Stimulated activated naive B cell treated with anti-CD40 and anti-IgM and Interleukin-4, amounts not matched to agents 10 μg/mL and 1 μg/mL and 100 μg/mL, for 72 hours (primary cell): ENCODE results near the gene CDCA5.

Experiments used
- ATAC-seq, 2 donors: fragments of 150-1000 bp; cut with Tn5 transposase; replicated peaks; 2 replicates each; pipeline ENCODE4 v1.10.0; 2021; ENCODE audit warnings: moderate library complexity in 1 of 2
- DNase-seq: peaks from one replicate; pipeline ENCODE4 v3.0.0; 2021
- H3K27ac Mint-ChIP-seq: one replicate; pipeline ENCODE4 v1.8.0; 2022; ENCODE audit warnings: mild to moderate bottlenecking, mixed read lengths
- H3K27me3 Mint-ChIP-seq, 2 donors: one replicate each; pipeline ENCODE4 v1.8.0; 2022; ENCODE audit warnings: mixed read lengths in 2 of 2
- H3K36me3 Mint-ChIP-seq, 2 donors: one replicate each; pipeline ENCODE4 v1.8.0; 2022; ENCODE audit warnings: mixed read lengths in 2 of 2, mild to moderate bottlenecking in 1 of 2
- H3K4me1 Mint-ChIP-seq, 2 donors: one replicate each; pipeline ENCODE4 v1.8.0; 2022; ENCODE audit warnings: mixed read lengths in 2 of 2, mild to moderate bottlenecking in 1 of 2
- H3K4me3 Mint-ChIP-seq, 2 donors: one replicate each; pipeline ENCODE4 v1.8.0; 2022; ENCODE audit warnings: mild to moderate bottlenecking in 2 of 2, mixed read lengths in 2 of 2, moderate library complexity in 1 of 2
- H3K9me3 Mint-ChIP-seq, 2 donors: one replicate each; pipeline ENCODE4 v1.8.0; 2022; ENCODE audit warnings: mixed read lengths in 2 of 2, mild to moderate bottlenecking in 1 of 2

CDCA5 gene

DNA sequence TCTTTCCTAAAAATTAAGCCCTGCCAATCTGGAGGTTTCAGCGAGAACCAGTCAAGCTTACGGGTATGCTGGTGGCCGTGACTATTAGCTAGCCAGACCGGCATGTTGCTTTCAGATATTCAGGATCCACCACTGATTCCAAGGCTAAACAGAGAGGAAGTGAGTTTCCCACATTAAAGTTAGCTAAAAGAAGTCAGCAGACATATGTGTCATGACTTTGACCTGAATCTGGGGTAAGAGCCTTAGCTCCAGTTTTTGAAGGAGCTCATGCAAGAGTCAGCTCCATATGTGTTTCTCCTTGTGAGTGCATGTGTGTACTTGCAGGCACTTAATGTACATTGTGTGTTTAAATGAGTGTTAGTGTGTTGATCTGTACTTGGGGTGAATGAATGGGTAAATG is 1.6 kb upstream of the CDCA5 start:
- no peaks in the 10 kb centered on the region for H3K27me3 Mint-ChIP-seq
- H3K9me3 Mint-ChIP-seq, result no peaks in the 10 kb centered on the region
- DNase-seq, result no peak
- H3K36me3 Mint-ChIP-seq, result peaks cover 37 to 53% of the 10 kb centered on the region in 2 donors
- peak overlapping the region; percentile 99 to 100 for H3K4me3 Mint-ChIP-seq
- no peak for ATAC-seq
- peaks cover 29 to 45% of the 10 kb centered on the region in 2 donors for H3K4me1 Mint-ChIP-seq
- H3K27ac Mint-ChIP-seq, result peak overlapping the region; percentile 42

DNA sequence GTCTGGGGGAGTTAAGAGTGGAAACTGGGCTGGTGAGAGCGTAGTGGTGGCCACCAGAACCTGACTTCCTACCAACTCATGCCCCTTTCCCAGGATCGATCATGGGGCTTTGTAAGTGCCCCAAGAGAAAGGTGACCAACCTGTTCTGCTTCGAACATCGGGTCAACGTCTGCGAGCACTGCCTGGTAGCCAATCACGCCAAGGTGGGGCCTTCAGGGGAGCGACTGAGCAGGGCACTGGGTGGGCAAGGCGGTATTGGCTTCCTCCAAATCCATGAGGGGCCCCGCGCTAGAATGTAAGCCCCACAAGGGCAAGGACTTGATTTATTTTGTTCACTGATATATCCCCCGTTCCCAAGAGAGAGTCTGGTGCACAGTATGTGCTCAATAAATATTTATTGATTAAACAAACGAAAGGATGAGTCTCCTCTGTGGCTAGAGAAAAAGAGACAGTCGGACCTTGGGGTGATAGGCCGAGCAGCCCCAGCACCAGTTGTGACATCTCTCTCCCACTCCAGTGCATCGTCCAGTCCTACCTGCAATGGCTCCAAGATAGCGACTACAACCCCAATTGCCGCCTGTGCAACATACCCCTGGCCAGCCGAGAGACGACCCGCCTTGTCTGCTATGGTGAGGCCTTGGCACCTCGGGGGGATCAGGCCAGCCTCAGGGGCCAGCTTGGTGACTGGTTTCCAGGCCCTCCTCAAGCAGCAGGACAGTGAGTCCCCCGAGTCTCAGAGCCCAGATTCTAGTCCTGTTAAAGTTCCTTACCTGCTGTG is 947 bp upstream of the CDCA5 start:
- H3K27ac Mint-ChIP-seq, result peak overlapping the region; percentile 98
- H3K36me3 Mint-ChIP-seq, result peaks cover 37 to 52% of the 10 kb centered on the region in 2 donors
- peak overlapping the region; percentile 99 to 100 for H3K4me3 Mint-ChIP-seq
- ATAC-seq, result peak in 1 of 2 donors; percentile 15
- no peak for DNase-seq
- no peaks in the 10 kb centered on the region for H3K27me3 Mint-ChIP-seq
- H3K9me3 Mint-ChIP-seq, result no peaks in the 10 kb centered on the region
- H3K4me1 Mint-ChIP-seq, result peaks cover 29 to 46% of the 10 kb centered on the region in 2 donors

DNA sequence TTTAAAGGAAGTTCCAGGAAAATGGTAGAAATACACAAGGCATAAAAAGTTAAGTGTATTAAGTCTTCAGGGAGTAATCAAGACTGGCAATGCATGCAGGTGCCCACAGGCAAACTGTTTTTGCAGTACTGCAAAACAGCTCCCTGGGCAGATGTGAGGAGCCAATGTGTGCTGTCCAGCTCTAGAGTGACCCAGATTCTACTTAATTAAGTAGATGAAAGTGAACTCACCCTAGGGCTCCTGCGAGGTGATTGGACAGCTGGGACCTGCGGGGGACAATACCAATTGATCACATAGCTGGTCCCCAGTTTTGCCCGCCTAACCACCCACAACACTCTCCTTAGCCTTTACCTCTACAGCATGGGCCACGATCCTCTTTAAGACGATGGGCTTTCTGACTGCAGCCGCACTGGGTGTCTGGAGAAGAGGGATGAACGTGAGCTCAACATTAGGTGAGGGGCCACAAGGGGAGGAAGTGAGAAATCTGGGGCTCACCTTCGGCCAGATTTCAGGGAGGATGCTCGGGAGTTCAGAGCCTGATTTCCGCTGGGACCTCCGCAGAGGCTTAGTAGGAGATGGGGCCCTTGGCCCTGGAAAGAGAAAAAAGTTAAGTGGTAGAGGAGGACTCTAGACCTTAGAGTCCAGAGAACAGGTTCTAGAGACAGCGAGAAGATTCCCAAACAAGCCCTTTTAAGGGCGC is 556 bp downstream of the CDCA5 start:
- H3K4me1 Mint-ChIP-seq, result peaks cover 37 to 56% of the 10 kb centered on the region in 2 donors
- no peak for DNase-seq
- H3K9me3 Mint-ChIP-seq, result no peaks in the 10 kb centered on the region
- peaks cover 24 to 37% of the 10 kb centered on the region in 2 donors for H3K36me3 Mint-ChIP-seq
- no peaks in the 10 kb centered on the region for H3K27me3 Mint-ChIP-seq
- peak overlapping the region; percentile 98 for H3K27ac Mint-ChIP-seq
- H3K4me3 Mint-ChIP-seq, result peak overlapping the region; percentile 99 to 100
- ATAC-seq, result peak in 1 of 2 donors; percentile 1

DNA sequence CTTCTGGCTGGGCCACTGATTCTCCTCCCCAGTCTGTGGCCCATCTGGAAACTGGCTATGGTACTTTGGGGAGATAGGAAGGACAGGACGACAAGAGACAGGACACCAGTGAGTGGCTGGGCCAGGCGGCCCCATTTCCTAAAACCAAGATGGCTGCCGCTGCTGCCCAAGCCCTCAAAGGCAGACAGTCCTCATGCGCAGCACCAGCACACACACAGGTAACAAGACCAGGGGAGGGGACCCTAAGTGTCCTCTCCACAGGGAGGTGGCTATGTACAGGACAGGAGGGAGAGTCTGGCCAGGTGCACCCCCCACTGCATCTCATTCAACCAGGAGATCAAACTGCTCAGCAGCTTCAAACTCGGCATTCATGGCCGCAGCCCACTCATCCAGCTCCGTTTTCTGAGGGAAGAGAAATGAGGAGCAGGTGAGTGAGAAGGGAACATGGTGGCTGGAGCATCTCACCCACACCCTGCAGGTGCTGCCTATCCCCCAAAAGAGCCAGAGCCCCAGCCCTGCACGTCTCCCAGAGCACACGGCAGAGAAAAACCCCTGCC is 5.0 kb downstream of the CDCA5 start:
- DNase-seq, result no peak
- no peaks in the 10 kb centered on the region for H3K9me3 Mint-ChIP-seq
- no peak for ATAC-seq
- H3K4me1 Mint-ChIP-seq, result peaks cover 21 to 42% of the 10 kb centered on the region in 2 donors
- no peak overlapping the region for H3K27ac Mint-ChIP-seq
- H3K36me3 Mint-ChIP-seq, result peaks cover 9 to 19% of the 10 kb centered on the region in 2 donors
- no peaks in the 10 kb centered on the region for H3K27me3 Mint-ChIP-seq
- peak overlapping the region in 1 of 2 donors; percentile 17 for H3K4me3 Mint-ChIP-seq

DNA sequence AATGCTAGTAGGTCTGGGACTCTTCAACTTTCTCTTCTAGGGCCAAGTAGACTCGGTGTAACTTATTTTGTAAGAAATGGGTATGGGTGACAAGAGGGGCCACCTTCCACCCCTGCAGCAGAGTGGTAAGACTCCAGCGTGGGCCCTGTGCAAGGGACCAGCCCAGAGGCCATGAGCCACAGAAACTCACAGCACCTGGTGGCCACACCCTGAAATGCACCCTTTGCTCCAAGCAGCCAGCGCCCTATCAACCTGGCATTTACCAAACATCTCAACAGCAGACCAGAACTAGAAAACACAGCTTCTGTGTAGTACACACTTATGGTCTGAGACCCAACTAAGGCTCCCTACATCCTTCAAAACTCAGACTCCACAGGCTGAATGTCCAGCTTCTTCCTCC is 5.7 kb downstream of the CDCA5 start:
- Mint-ChIP-seq H3K4me1 (peaks cover 16 to 34% of the 10 kb centered on the region in 2 donors), H3K9me3 (no peaks in the 10 kb centered on the region), H3K36me3 (peaks cover 9 to 17% of the 10 kb centered on the region in 2 donors), H3K27ac (peak overlapping the region; percentile 44), H3K4me3 (no peak overlapping the region), H3K27me3 (no peaks in the 10 kb centered on the region)
- DNase-seq, result peak; percentile 35
- peak; percentile 89 for ATAC-seq

DNA sequence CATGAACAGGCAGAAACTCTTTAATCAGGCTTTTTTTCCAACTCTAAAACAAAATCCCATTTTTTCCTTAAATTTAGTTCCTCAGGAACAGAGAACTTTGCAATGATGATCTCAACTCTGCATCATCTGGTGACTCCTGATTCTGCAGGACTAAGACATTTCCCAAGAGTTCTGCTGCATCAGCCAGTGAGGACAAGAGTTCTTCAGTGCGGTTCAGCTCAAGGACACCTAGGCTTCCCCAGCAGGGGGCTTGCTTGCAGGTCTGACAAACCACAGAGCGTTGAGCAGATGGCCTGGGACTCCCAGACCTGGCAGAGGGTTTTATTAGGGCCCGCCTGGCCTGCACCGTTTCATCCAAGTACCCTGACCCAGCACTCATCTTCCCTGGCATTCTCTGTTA is 6.4 kb downstream of the CDCA5 start:
- ATAC-seq (no peak), DNase-seq (no peak)
- Mint-ChIP-seq H3K9me3 (no peaks in the 10 kb centered on the region), H3K27me3 (no peaks in the 10 kb centered on the region), H3K4me1 (peaks cover 16 to 30% of the 10 kb centered on the region in 2 donors), H3K27ac (no peak overlapping the region), H3K36me3 (peaks cover 9 to 17% of the 10 kb centered on the region in 2 donors), H3K4me3 (no peak overlapping the region)

DNA sequence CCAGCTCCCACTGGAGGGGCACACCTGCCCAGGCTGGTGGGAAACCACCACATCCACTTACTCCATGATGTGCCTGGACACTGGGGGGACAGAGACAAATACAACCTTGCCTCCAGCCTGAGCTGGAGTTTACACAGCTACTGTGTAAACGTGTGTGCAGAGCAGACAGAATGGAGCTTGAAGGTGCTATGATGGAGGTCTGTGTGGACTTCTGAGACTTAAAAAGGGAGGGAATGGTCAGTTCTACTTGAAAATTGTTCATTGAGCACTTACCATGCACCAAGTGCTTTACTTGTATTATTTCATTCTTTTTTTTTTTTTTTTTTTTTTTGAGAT is 11.2 kb downstream of the CDCA5 start:
- Mint-ChIP-seq H3K4me3 (no peak overlapping the region), H3K9me3 (no peaks in the 10 kb centered on the region), H3K36me3 (peaks cover 4 to 7% of the 10 kb centered on the region in 2 donors), H3K27ac (no peak overlapping the region), H3K27me3 (no peaks in the 10 kb centered on the region), H3K4me1 (peaks cover 3 to 5% of the 10 kb centered on the region in 2 donors)
- DNase-seq (no peak), ATAC-seq (no peak)

DNA sequence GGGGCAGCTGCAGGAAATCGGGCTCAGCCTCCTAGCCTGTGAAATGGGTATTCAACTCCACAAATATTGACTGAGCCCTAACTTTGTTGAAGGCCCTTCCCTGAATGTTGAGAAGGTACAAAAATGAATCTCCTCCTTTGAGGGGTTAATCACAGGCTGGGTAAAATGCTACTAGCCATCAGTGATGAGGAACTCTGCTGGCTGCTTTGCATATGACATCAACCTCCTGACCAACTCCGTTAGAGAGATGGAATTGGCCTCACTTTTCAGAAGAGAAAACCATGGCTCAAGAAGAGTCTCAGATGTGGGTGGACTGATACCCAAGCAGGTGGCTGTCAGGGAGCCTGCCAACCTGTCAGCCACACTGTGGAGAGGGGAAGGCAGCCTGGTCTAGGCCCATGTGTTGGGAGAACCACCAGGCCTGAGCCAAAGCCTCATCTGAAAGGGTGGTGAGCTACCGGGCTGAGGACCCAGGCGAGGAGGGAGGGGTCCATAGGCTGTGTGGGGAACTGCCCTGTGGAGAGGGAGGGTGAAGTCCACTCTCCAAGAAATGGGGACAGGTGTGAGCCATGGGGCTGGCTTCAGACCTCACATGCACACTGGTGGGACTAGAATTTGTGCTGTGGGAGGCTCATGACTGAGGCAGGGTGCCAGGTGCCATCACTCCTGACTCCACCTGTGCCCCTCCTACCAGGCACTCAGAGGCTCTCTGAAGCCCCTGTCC is 11.8 kb downstream of the CDCA5 start:
- H3K9me3 Mint-ChIP-seq, result no peaks in the 10 kb centered on the region
- no peak overlapping the region for H3K4me3 Mint-ChIP-seq
- peaks cover 3 to 5% of the 10 kb centered on the region in 2 donors for H3K4me1 Mint-ChIP-seq
- H3K27ac Mint-ChIP-seq, result no peak overlapping the region
- peaks cover 2 to 4% of the 10 kb centered on the region in 2 donors for H3K36me3 Mint-ChIP-seq
- H3K27me3 Mint-ChIP-seq, result no peaks in the 10 kb centered on the region
- ATAC-seq (peak in 1 of 2 donors; percentile 42), DNase-seq (no peak)

DNA sequence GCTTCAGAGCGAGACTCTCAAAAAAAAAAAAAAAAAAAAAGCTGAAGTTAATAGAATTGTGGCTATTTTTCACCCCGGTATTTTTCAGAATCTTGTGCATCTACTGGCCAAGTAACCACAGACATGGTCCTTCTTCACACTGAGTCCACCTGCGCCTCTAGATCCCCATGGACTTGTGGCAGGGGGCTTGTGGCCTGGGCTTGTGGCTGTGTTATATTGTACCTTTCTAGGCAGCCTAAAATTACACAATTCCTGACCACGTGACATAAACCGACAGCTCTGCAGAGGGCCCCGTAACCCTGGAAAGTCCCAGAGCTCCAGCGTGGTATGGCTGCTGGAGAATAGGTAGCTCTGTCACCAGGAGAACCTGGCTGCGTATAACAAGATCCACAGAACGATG is 14.6 kb downstream of the CDCA5 start:
- Mint-ChIP-seq H3K27ac (no peak overlapping the region), H3K9me3 (no peaks in the 10 kb centered on the region), H3K4me1 (peaks cover 3 to 5% of the 10 kb centered on the region in 2 donors), H3K36me3 (no peaks in the 10 kb centered on the region), H3K4me3 (no peak overlapping the region), H3K27me3 (no peaks in the 10 kb centered on the region)
- DNase-seq (no peak), ATAC-seq (no peak)

DNA sequence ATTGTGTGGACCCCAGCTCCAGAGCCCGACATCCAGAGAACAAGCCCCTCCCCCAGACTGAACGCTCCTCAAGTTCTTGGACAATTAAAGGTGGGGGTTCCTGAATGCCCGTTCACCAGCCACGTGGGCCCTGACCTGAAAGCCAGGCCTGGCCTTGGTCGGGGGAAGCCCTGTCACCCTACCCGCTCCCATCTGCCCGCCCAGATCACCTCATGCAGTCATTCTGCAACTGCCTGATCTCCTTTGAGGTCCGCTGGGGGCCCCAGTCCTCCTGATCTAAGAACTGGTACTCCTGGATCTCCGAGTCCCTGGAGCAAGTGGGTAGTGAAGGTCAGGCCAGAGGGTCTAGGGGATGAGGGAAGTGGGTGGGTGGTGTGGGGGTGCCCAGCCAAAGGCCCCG is 16.4 kb downstream of the CDCA5 start:
- Mint-ChIP-seq H3K36me3 (no peaks in the 10 kb centered on the region), H3K4me3 (no peak overlapping the region), H3K27ac (no peak overlapping the region), H3K4me1 (peaks cover 3 to 5% of the 10 kb centered on the region in 2 donors), H3K27me3 (no peaks in the 10 kb centered on the region), H3K9me3 (no peaks in the 10 kb centered on the region)
- no peak for ATAC-seq
- no peak for DNase-seq

DNA sequence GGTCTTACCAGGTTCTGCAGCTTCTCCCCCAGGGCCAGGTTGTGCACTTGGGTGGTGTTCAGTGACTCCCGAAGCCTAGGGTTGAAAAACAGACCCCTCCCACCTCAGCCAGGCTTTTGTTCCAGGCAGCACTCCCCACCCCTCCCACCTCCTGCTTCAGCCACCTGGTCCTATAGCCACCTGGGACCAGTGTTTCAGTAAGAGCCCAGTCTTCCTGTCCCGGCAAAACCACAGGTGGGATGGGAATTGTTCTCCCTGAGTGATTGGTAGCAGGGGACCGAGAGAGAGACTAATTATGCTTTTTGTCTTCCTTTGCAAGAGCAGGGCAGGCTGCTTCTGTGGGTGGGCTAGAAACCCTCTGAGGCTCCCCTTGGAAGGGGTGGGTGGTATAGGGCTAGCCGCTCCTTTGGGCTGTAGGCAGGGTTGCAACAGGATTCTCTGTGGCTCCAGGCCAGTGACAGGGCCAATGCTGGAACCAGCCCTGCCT is 17.0 kb downstream of the CDCA5 start:
- H3K27me3 Mint-ChIP-seq, result no peaks in the 10 kb centered on the region
- no peak for ATAC-seq
- no peak overlapping the region for H3K4me3 Mint-ChIP-seq
- peaks cover under 1 to 4% of the 10 kb centered on the region in 2 donors for H3K4me1 Mint-ChIP-seq
- DNase-seq, result no peak
- no peak overlapping the region for H3K27ac Mint-ChIP-seq
- no peaks in the 10 kb centered on the region for H3K36me3 Mint-ChIP-seq
- H3K9me3 Mint-ChIP-seq, result no peaks in the 10 kb centered on the region

DNA sequence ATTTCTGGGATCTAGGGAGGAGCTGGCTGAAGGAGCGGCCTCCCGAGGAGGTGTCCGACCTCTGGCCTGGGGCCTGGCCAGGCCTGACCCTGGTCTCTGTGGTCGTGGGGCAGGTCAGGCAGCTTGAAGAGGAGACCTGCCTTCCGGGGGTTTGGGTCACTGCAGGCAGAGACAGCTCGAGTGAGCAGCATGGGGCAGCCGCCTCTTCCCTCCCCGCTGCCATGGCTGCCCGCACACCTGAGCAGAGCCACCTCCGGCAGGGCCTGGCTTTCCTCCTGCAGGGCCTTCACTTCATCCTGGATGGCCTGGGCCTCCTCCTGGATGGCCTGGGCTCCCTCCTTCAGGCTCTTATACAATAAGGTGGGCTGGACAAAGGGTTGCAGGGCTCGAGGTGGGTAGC is 17.5 kb downstream of the CDCA5 start:
- no peaks in the 10 kb centered on the region for H3K36me3 Mint-ChIP-seq
- H3K27me3 Mint-ChIP-seq, result no peaks in the 10 kb centered on the region
- H3K9me3 Mint-ChIP-seq, result no peaks in the 10 kb centered on the region
- H3K4me3 Mint-ChIP-seq, result no peak overlapping the region
- H3K4me1 Mint-ChIP-seq, result peaks cover 3 to 4% of the 10 kb centered on the region in 2 donors
- ATAC-seq (no peak), DNase-seq (no peak)
- H3K27ac Mint-ChIP-seq, result no peak overlapping the region

DNA sequence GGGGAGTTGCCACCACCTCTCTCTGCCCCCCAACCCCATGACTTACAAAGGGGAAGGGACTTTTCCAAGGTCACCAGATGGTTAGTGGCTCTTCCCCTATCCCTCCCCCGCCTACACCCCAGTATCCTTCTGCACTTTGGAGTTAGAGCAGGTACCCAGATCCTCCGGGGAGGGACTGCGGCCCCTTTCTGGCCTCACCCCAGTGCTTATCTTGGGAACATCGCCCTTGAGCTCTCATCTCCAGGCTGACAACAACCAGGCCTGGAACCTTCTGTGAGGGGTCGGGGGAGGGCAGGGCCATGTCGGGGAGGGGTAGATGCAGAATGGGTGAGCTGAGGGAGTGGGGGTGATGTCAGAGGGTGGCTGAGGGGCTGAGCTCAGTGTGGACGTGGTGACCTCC is 18.0 kb downstream of the CDCA5 start:
- H3K4me3 Mint-ChIP-seq, result no peak overlapping the region
- peaks cover 5 to 7% of the 10 kb centered on the region in 2 donors for H3K4me1 Mint-ChIP-seq
- H3K27ac Mint-ChIP-seq, result no peak overlapping the region
- H3K36me3 Mint-ChIP-seq, result no peaks in the 10 kb centered on the region
- H3K9me3 Mint-ChIP-seq, result no peaks in the 10 kb centered on the region
- no peak for ATAC-seq
- DNase-seq, result no peak
- H3K27me3 Mint-ChIP-seq, result no peaks in the 10 kb centered on the region

DNA sequence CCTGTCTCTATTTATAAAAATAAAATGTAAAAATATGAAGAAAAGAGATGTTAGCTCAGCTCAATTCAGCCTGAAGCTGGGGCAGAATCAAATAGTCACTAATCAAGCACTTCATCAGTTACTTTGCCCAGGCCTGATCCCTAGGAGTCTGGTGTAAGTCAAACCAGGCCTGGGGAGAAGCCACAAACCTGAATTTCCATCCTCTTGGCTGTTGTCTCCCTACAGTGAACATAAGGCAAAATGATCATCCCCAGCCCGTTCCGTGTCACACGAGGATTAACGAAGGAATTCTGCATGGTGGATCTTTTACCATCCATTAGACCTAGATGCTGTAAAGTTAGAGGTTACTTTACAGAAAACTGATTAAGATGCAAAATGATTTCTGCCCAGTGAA is 19.0 kb downstream of the CDCA5 start:
- no peak for ATAC-seq
- no peak for DNase-seq
- Mint-ChIP-seq H3K9me3 (no peaks in the 10 kb centered on the region), H3K36me3 (no peaks in the 10 kb centered on the region), H3K27ac (no peak overlapping the region), H3K4me3 (no peak overlapping the region), H3K27me3 (no peaks in the 10 kb centered on the region), H3K4me1 (peaks cover 5 to 7% of the 10 kb centered on the region in 2 donors)
